GM19193 (cell line): ENCODE measurements around the gene HS3ST5.

ENCODE experiments used
- POLR2A ChIP-seq: IDR thresholded peaks from 4 replicates; pipeline ENCODE4 v1.6.1; 2011; ENCODE audit not compliant: insufficient read depth, insufficient read length; ENCODE audit errors: extremely low read depth

HS3ST5 gene

DNA sequence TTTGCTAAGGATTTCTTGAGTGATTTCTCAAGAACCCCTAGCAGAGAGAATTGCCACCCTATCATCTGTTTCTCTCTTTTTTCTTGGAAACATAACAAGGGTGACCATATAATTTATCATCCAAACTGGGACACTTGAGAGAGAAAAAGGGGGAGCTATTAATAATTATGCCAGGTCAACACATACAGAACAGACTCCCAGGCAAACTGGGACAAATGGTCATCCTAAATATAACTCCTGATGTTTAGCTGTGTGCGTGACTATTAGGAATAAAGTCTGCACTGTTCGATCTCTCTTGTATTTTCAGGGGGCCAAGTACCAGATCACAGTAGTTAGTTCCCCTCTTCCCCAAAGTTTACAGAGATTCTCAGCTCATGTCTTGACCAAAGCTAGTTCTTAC, 11.7 kb upstream of the HS3ST5 start:
- no peak for TF ChIP-seq POLR2A

- TF ChIP-seq POLR2A = no peak
Measured at GRCh38 chr6:114346451-114346850, 3.6 kb upstream of the HS3ST5 start.

GRCh38 chr6:114344971-114345275, 2.1 kb upstream of the HS3ST5 start:
- TF ChIP-seq POLR2A = no peak

- TF ChIP-seq POLR2A = no peak
Measured at GRCh38 chr6:114344246-114344970, 1.6 kb upstream of the HS3ST5 start.

DNA sequence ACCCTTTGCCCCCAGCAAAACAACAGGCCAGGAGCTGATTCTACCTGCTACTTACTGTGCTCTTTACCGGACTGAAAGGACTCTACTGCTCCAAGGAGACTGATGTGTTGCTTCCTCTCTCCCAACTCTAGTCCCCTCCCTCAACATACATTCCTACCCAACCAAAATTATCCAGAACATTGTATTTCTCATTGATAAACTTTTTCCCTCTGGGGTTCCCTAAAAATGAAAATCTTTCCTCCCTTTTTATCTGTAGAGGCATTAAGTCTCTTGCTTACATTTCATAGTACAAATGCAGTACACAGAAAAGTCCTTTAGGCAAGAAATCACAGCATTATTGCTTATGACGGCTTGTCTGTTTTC, 940 bp upstream of the HS3ST5 start:
- TF ChIP-seq POLR2A = no peak

- no peak for TF ChIP-seq POLR2A
Measured at GRCh38 chr6:114342086-114342825, 567 bp downstream of the HS3ST5 start.

DNA sequence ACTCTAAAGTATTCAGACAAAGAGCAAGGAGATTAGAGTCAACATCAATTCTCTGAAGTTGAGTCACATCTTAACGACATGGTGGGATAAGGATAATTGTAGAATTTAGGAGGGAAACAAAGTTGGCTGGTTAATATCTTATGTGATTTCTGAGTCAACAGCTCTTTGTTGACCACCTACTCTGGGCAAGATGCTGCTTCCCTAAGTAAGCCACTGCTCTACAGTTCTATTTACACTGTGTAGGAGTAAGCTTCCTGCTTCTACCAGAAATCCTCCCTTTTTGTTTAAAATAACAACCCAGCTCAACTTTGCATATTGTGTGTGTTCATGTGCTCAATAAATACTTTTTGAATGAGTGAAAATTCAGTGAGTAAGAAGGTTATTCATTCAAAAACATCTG, 3.1 kb downstream of the HS3ST5 start:
- no peak for TF ChIP-seq POLR2A

GRCh38 chr6:114334237-114334636, 8.6 kb downstream of the HS3ST5 start:
- TF ChIP-seq POLR2A = no peak

DNA sequence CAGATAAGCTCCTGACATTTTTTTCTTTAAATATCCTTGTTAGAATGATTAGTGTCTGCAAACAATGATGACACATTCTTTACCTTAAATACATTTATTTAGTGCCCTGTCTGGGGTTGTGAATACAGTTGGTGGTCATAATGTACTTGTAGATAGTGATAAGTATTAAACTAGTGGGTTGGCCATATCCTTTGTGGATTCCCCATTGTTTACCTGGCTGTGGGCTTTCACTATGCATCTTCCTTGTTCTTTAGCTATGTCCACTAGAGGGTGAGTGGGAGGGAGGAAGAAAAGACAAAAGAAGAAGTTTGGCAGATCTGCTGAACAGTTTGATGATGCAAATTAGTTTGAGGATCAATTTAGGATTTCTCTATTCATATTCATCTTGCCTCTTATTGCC, 15.7 kb downstream of the HS3ST5 start:
- no peak for TF ChIP-seq POLR2A

- TF ChIP-seq POLR2A = no peak
Measured at GRCh38 chr6:114323784-114324183, 19.0 kb downstream of the HS3ST5 start.

DNA sequence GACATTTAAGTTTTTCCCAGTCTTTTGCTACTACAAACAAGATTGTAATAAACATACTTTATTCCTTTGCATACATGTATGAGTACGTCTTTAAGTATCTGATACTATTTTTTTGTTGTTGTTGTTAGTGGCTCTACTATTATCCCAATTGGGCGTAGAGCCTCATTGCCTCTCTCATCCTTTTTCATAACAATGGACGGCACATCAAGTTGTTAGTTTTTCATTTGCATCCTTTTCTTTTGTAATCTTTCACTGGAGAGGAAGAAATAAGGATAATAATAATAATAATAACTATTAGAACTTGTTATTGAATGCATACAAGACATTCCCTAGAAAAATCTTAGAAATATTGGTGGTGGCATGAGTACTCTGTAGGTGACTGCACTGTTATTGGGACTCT, 23.1 kb downstream of the HS3ST5 start:
- no peak for TF ChIP-seq POLR2A

GRCh38 chr6:114315831-114316595, 26.8 kb downstream of the HS3ST5 start:
- TF ChIP-seq POLR2A = no peak

DNA sequence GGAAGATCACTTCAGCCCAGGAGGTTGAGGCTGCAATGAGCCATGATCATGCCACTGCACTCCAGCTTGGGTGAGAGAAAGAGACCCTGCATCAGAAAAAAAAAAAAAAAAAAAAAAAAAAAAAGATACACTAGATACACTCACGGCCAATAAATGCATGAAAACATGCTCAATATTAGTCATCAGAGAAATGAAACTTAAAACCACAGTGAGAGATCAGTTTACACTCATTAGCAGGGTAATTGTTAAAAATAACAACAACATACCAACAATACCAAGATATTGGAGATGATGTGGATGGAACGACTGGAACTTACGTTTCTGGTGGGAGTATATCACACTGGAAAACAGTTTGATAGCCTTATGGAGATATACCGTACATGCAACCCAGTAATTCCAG, 29.9 kb downstream of the HS3ST5 start:
- no peak for TF ChIP-seq POLR2A

- no peak for TF ChIP-seq POLR2A
Measured at GRCh38 chr6:114310053-114310452, 32.8 kb downstream of the HS3ST5 start.

GRCh38 chr6:114304304-114304887, 38.4 kb downstream of the HS3ST5 start:
- TF ChIP-seq POLR2A = no peak
